ENCODE data around the gene HOXA4.
A peak's percentile ranks its signal among the peaks of the same experiment; 100 is the strongest.

HOXA4 gene

GRCh38 chr7:27113991-27114769, 16.4 kb downstream of the HOXA4 start:
- DNase-seq, result peak; percentile 72
- H3K4me1 Mint-ChIP-seq, result peaks cover 50% of the 10 kb centered on the region
- H3K36me3 Mint-ChIP-seq (ENCODE audit: low read depth), result peaks cover 63% of the 10 kb centered on the region

GRCh38 chr7:27112955-27113949, 17.3 kb downstream of the HOXA4 start:
- peak overlapping the region; percentile 99 for H3K4me3 Mint-ChIP-seq
- TF ChIP-seq CTCF (IDR thresholded peaks at IDR 0.05), result no peak
- peaks cover 57% of the 10 kb centered on the region for H3K36me3 Mint-ChIP-seq (ENCODE audit: low read depth)
- peak overlapping the region; percentile 100 for H3K27ac Mint-ChIP-seq
- DNase-seq, result peak; percentile 83
- H3K9me3 Mint-ChIP-seq, result no peaks in the 10 kb centered on the region
- peaks cover 50% of the 10 kb centered on the region for H3K4me1 Mint-ChIP-seq
- H3K27me3 Mint-ChIP-seq (ENCODE audit: low read depth, poor library complexity), result peaks cover 4% of the 10 kb centered on the region

More at GRCh38 chr7:27113991-27114769, 16.4 kb downstream of the HOXA4 start:
- peaks cover 4% of the 10 kb centered on the region for H3K27me3 Mint-ChIP-seq (ENCODE audit: low read depth, poor library complexity)
- TF ChIP-seq CTCF (IDR thresholded peaks at IDR 0.05), result no peak
- peak overlapping the region; percentile 99 for H3K27ac Mint-ChIP-seq
- H3K9me3 Mint-ChIP-seq, result no peaks in the 10 kb centered on the region
- peak overlapping the region; percentile 98 for H3K4me3 Mint-ChIP-seq

GRCh38 chr7:27112361-27112760, 18.2 kb downstream of the HOXA4 start:
- peaks cover 53% of the 10 kb centered on the region for H3K36me3 Mint-ChIP-seq (ENCODE audit: low read depth)
- peak overlapping the region; percentile 100 for H3K27ac Mint-ChIP-seq
- peaks cover 51% of the 10 kb centered on the region for H3K4me1 Mint-ChIP-seq
- H3K4me3 Mint-ChIP-seq, result peak overlapping the region; percentile 99
- no peak for TF ChIP-seq CTCF (IDR thresholded peaks at IDR 0.05)
- H3K27me3 Mint-ChIP-seq (ENCODE audit: low read depth, poor library complexity), result peaks cover 4% of the 10 kb centered on the region
- DNase-seq, result no peak
- no peaks in the 10 kb centered on the region for H3K9me3 Mint-ChIP-seq

- no peak for DNase-seq
- Mint-ChIP-seq H3K9me3 (no peaks in the 10 kb centered on the region), H3K27ac (peak overlapping the region; percentile 100), H3K27me3 (ENCODE audit: low read depth, poor library complexity) (peaks cover 4% of the 10 kb centered on the region), H3K36me3 (ENCODE audit: low read depth) (peaks cover 53% of the 10 kb centered on the region), H3K4me1 (peaks cover 56% of the 10 kb centered on the region), H3K4me3 (peak overlapping the region; percentile 99)
- TF ChIP-seq CTCF (IDR thresholded peaks at IDR 0.05), result no peak
Measured at GRCh38 chr7:27111751-27112277, 18.7 kb downstream of the HOXA4 start.

- peak overlapping the region; percentile 100 for H3K27ac Mint-ChIP-seq
- H3K36me3 Mint-ChIP-seq (ENCODE audit: low read depth), result peaks cover 49% of the 10 kb centered on the region
- TF ChIP-seq CTCF (IDR thresholded peaks at IDR 0.05), result no peak
- peaks cover 4% of the 10 kb centered on the region for H3K27me3 Mint-ChIP-seq (ENCODE audit: low read depth, poor library complexity)
- H3K4me1 Mint-ChIP-seq, result peaks cover 59% of the 10 kb centered on the region
- peak overlapping the region; percentile 99 for H3K4me3 Mint-ChIP-seq
- no peak for DNase-seq
- H3K9me3 Mint-ChIP-seq, result no peaks in the 10 kb centered on the region
Measured at GRCh38 chr7:27111042-27111750, 19.4 kb downstream of the HOXA4 start.
